HG03108 (cell line): ENCODE data around the gene RRP1B.
A peak's percentile ranks its signal among the peaks of the same experiment; 100 is the strongest.
"Not testable (repeated sequence)": the region's sequence is repeated elsewhere in the genome, so short reads cannot be mapped to it uniquely, and the experiment has no call there.

Experiments used
- ATAC-seq: cut with Tn5 transposase; IDR thresholded peaks from one replicate; pipeline ENCODE4 v1.9.1; 2021; ENCODE audit warnings: moderate library complexity; ENCODE audit not compliant: unreplicated experiment

RRP1B gene, protein sequence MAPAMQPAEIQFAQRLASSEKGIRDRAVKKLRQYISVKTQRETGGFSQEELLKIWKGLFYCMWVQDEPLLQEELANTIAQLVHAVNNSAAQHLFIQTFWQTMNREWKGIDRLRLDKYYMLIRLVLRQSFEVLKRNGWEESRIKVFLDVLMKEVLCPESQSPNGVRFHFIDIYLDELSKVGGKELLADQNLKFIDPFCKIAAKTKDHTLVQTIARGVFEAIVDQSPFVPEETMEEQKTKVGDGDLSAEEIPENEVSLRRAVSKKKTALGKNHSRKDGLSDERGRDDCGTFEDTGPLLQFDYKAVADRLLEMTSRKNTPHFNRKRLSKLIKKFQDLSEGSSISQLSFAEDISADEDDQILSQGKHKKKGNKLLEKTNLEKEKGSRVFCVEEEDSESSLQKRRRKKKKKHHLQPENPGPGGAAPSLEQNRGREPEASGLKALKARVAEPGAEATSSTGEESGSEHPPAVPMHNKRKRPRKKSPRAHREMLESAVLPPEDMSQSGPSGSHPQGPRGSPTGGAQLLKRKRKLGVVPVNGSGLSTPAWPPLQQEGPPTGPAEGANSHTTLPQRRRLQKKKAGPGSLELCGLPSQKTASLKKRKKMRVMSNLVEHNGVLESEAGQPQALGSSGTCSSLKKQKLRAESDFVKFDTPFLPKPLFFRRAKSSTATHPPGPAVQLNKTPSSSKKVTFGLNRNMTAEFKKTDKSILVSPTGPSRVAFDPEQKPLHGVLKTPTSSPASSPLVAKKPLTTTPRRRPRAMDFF

GRCh38 chr21:43659136-43660000 is at the start of gene RRP1B, which contains the start of gene HSF2BP:
RRP1B (plus strand) TSS chr21:43659560; CDS start chr21:43659665, 105 bp downstream.
HSF2BP (minus strand) TSS chr21:43659488; CDS start chr21:43658096, 1,392 bp downstream.
- ATAC-seq: peak; percentile 74

DNA sequence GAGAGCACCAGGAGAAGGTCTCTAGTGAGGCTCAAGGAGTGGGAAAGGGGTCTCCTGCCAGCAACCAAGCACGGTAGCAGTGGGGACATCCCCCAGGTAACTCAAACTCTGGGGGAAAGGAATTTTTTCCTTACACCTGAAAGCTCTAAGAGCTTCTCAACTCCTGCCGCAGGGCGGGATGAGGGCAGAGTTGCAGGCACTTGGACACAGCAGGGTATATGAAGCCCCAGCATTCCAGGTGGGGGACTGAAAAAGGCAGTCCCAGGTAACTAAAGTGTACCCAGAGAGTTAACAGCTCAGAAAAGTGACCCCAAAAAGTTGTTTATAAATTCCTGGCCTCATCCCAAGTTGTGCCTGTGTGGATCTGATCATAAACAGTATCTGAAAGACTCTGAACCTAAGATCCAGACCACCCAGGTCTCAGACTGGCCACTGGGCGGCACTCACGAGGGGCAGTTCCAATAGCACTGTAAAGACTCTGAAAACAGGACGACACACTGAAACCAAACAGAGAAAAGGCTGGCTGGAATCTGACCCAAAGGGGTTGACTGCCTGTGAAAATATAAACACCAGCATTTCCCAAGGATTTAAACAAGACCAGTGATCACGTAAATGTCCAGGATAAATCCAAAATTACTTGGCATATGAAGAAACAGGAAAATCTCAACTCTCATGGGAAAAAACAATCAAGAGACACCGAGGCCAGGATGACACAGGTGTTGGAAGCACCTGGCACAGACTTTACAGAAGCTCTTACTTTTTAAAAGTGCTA is 47.6 kb upstream of the RRP1B start:
- ATAC-seq: no peak

- ATAC-seq: no peak
Observed at GRCh38 chr21:43613755-43614638, 45.4 kb upstream of the RRP1B start.

- ATAC-seq: no peak
Observed at GRCh38 chr21:43614839-43615238, 44.5 kb upstream of the RRP1B start.

- ATAC-seq: not testable (repeated sequence)
Observed at GRCh38 chr21:43616861-43617260, 42.5 kb upstream of the RRP1B start.

DNA sequence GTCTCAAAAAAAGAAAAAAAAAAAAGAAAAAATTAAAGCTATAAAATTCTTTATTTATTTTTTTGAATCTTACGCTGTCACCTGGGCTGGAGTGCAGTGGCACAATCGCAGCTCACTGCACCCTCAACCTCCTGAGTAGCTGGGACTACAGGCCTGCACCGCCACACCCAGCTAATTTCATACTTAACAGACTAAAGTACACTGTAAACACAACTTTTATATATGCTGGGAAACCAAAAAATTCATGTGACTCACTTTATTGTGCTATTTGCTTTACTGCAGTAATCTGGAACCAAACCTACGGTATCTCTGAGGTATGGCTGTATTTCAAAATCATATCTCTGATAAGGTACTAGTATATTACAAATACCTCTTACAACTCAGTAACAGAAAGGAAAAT is 40.4 kb upstream of the RRP1B start:
- ATAC-seq: no peak

DNA sequence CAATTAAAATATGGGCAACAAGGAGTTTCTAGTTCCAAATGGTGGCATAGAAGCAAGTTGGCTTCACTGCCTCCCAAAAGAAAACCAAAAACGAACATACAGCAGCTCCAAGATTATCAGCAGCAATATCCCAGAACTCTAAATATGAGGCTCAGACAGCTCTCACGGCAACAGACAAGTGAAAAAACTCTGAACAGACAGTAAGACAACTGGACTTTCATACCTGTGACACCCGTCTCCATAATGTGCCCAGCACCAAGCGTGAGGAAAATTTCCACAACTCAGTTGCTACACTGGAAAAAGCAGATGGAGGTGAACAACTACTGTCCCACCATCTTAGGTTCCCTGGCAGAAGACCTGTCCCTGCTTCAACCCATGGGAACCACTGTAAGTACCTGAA is 40.0 kb upstream of the RRP1B start:
- no peak for ATAC-seq

GRCh38 chr21:43619856-43620255 is 39.5 kb upstream of the RRP1B start:
- no peak for ATAC-seq

- ATAC-seq: no peak
Observed at GRCh38 chr21:43622796-43623195, 36.6 kb upstream of the RRP1B start.

DNA sequence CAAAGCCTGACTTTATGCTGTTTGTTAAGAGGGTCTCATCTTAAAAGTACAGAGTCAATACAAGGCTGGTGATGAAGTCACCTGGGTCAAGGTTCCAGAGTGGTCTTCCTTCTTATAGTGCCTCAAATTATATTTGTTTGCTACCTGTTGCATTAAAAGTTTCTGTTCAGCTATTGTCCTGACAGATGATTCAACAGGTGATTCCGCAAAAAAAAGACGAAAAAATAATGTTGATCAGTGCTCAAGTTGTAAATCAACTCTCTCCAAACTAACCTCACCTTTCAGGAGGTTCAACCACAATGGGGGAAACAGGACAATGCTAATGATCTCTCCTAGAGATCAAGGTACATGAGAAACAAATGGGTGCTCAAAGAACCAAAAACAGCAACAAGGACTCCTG is 35.8 kb upstream of the RRP1B start:
- ATAC-seq: no peak

GRCh38 chr21:43624339-43624738 is 35.0 kb upstream of the RRP1B start:
- ATAC-seq: no peak

- ATAC-seq: no peak
Observed at GRCh38 chr21:43626390-43626789, 33.0 kb upstream of the RRP1B start.

GRCh38 chr21:43627527-43627926 is 31.8 kb upstream of the RRP1B start:
- no peak for ATAC-seq

- ATAC-seq: no peak
Observed at GRCh38 chr21:43631411-43632107, 27.8 kb upstream of the RRP1B start.

- ATAC-seq: no peak
Observed at GRCh38 chr21:43632373-43632905, 26.9 kb upstream of the RRP1B start.

DNA sequence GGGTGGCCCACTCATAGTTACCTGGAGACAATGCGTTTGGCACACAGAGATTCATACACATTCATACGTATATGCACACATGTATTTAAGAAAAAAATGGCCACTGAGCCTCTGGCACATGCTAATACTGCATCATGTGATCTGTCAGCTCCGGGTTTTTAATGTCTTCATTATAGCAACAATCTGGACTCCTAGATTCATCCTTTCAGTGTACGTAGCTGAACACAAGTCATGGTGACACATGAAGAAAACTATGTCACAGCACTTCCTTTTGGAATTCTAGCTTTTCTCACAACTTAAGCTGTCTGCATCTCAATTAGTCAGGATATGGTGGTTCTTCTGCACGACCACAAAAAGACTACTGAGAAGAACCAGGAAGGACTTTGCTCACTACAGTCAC is 24.7 kb upstream of the RRP1B start:
- no peak for ATAC-seq

- no peak for ATAC-seq
Observed at GRCh38 chr21:43635436-43635835, 23.9 kb upstream of the RRP1B start.

DNA sequence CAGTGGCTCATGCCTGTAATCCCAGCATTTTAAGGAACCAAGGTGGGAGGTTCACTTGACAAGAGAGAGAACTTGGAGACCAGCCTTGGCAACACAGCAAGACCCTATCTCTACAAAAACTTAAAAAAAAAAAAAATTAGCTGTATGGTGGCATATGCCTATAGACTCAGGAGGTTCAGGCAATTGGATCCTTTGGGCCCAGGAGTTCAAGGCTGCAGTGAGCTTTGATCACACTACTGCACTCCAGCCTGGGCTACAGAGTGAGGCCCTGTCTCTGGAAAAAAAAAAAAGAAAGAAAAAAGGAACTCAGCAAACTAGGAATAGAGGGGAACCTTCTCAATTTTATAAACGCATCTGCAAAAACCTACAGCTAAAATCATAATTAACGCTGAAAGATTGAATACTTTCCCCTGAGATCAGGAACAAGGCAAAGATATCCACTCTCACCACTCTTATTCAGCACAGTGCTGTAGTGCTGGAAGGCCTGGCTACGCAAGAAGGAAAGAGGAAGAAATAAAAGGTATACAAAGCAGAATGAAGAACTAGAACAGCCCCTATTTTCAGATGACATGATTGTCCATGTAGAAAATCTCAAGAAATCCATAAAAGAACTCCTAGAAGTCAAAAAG is 21.7 kb upstream of the RRP1B start:
- no peak for ATAC-seq
